HG02970 (cell line): ENCODE results near the gene SLC10A1.

Experiments
- ATAC-seq: cut with Tn5 transposase; IDR thresholded peaks from one replicate; pipeline ENCODE4 v1.9.1; 2021; ENCODE audit warnings: mild to moderate bottlenecking, moderate library complexity, moderate number of reproducible peaks; ENCODE audit not compliant: unreplicated experiment, low FRiP score

The SLC10A1 gene

GRCh38 chr14:69727860-69728259 lies 69.2 kb downstream of the SLC10A1 start:
- no peak for ATAC-seq

- peak; percentile 88 for ATAC-seq
Measured at GRCh38 chr14:69726761-69727511, 70.1 kb downstream of the SLC10A1 start.
